ENCODE data around the gene AGAP2.
"Not testable (repeated sequence)": the region's sequence is repeated elsewhere in the genome, so short reads cannot be mapped to it uniquely, and the experiment has no call there.

The AGAP2 gene

DNA sequence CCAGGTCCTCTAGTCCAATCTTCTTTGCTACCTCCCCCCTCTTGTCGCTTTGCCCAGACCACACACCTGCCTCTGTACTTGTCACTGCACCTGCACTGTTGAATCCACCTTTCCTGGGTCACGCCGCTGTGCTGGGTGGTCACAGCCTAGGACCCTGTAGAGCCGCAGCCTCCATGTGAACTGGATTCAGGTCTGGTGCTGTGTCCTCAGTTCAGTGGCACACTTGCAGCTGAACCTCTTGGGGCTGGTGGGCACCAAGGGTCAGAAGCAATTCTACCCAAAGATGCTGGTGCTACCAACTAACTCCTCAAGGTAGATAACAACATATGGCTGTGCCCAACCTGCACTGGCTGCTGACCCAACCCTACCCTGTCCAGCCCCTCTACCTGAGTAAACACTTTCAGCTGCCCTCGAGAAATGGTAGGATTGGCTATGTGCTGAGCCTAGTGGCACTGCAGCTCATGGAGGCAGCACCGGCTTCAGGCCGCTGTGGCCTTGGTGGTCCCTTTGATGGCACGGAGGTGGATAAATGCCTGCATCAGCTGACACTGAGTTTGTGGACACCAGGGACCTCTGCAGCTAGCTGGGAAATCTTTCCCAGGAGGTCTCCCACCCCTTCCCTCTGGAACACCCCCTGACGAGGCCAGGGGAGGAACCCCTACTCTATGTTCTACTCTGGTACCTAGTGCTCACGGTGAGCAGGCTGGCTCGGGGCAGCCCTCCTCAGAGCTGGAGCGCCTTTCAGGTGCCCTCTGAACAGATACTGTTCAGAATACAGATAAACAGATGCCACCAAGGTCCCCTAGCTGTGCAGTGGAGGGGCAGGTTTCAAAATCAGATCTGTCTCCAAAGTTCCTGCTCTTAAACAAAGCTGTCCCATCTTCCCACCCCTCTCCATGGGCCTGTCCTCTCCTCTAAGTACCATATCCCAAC, 14.3 kb downstream of the AGAP2 start:
- no peak overlapping the region for H3K4me3 Mint-ChIP-seq
- H3K36me3 Mint-ChIP-seq (ENCODE audit: insufficient read depth) = peaks cover 60% of the 10 kb centered on the region
- no peak for ATAC-seq (replicated peaks)

DNA sequence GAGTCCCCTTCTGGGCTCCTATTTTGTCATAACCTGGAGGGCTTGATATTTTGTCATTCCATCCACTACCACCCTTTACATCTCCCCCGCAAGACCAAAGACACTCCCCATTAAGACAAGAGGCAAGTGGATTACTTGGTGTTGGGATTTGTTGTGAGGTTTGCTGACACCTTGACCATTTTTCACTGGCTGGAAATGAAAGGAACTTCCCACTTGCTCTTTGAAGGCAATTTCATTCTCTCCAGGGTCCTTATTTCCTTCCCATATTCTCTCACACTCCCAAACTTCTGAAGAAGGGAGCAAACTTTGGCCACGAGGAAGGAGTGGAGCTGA, 14.9 kb downstream of the AGAP2 start:
- no peak overlapping the region for H3K4me3 Mint-ChIP-seq
- no peak for DNase-seq
- no peaks in the 10 kb centered on the region for H3K9me3 Mint-ChIP-seq
- no peaks in the 10 kb centered on the region for H3K27me3 Mint-ChIP-seq
- no peak for ATAC-seq (replicated peaks)
- H3K36me3 Mint-ChIP-seq (ENCODE audit: insufficient read depth) = peaks cover 60% of the 10 kb centered on the region
- H3K4me1 Mint-ChIP-seq (ENCODE audit: low read depth in 2 of 2) = peaks cover 22 to 32% of the 10 kb centered on the region in 2 donors
- peak overlapping the region; percentile 60 to 84 for H3K27ac Mint-ChIP-seq

More for the DNA sequence above, 14.3 kb downstream of the AGAP2 start:
- Mint-ChIP-seq H3K27me3 (no peaks in the 10 kb centered on the region), H3K4me1 (ENCODE audit: low read depth in 2 of 2) (peaks cover 22 to 32% of the 10 kb centered on the region in 2 donors), H3K27ac (peak overlapping the region; percentile 84 to 89), H3K9me3 (no peaks in the 10 kb centered on the region)
- DNase-seq = no peak

DNA sequence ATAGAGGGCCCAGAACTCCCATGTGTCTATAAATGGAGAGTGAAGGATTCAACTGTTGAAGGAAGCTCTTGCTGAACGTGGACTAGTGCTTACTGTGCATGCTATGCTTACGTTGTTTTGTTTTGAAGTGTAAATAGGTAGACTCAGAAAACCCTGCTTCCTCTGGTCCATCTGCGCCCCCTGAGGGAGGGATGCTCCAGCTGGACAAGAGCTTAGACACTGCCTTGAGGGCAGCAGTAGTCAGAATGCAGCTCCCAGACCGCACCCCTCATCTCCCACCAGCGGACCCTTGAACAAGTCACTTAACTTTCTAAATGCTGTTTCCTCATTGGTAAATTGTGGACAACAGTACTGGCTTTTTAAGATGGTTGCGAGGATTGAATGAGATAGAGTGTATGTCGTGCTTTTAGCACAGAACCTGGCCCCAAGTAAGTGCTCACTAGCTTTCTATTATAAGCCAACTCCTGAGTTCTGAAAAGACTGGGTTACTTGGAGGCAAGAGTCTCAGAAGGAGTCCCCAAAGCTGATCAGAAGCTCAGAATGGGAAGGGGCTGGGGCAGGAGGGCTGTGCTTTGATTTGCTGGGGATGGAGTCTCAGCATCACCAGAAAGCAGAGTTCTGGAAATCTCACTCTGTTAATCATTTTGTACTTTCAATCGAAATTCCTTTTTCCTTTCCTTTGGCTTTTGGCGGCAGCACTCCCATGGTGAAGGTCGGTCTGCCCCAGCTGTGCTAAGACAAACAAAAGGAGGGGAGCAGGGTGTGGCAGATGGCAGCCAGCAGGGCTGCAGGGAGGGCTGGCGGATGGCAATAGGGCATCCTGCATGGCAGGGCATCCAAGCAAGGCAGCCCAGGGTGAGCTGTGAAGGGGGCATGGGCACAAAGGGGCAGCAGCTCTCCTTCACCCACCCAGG, 15.6 kb downstream of the AGAP2 start:
- no peak for ATAC-seq (replicated peaks)
- no peak overlapping the region for H3K4me3 Mint-ChIP-seq
- H3K27me3 Mint-ChIP-seq = no peaks in the 10 kb centered on the region
- peaks cover 58% of the 10 kb centered on the region for H3K36me3 Mint-ChIP-seq (ENCODE audit: insufficient read depth)
- H3K4me1 Mint-ChIP-seq (ENCODE audit: low read depth in 2 of 2) = peaks cover 20 to 32% of the 10 kb centered on the region in 2 donors
- DNase-seq = no peak
- H3K27ac Mint-ChIP-seq = peak overlapping the region; percentile 60 to 84
- no peaks in the 10 kb centered on the region for H3K9me3 Mint-ChIP-seq

DNA sequence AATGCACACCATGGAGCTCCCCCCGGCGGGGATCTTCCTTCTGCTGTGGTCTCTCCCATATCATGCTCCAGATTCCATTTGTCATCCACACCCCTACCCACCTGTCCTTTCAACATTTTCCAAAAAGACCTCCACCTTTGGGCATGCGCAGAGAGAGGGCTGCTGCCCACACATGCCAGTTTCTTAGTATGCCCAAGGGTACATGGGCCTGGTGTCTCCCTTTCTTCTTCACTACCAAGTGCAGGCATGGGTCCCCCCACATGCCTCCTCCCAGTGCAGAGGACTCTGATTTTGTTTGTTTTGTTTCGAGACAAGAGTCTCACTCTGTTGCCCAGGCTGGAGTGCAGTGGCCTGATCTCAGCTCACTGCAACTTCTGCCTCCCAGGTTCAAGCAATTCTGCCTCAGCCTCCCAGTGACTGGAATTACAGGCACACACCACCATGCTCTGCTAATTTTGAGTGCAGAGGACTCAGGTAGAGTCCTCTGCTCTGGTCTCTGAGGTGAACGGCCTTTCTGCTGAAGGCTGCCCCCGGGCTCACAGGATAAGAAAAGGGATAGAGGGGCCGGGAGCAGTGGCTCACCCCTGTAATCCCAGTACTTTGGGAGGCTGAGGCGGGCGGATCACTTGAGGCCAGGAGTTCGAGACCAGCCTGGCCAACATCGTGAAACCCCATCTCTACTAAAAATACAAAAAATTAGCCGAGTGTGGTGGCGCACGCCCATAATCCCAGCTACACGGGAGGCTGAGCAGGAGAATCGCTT, 16.5 kb downstream of the AGAP2 start:
- not testable (repeated sequence) for H3K27me3 Mint-ChIP-seq; H3K9me3 Mint-ChIP-seq; H3K4me3 Mint-ChIP-seq; ATAC-seq (replicated peaks); DNase-seq
- Mint-ChIP-seq H3K4me1 (ENCODE audit: low read depth in 2 of 2) (peaks cover 20 to 32% of the 10 kb centered on the region in 2 donors), H3K36me3 (ENCODE audit: insufficient read depth) (peaks cover 58% of the 10 kb centered on the region), H3K27ac (peak overlapping the region; percentile 60 to 84)

DNA sequence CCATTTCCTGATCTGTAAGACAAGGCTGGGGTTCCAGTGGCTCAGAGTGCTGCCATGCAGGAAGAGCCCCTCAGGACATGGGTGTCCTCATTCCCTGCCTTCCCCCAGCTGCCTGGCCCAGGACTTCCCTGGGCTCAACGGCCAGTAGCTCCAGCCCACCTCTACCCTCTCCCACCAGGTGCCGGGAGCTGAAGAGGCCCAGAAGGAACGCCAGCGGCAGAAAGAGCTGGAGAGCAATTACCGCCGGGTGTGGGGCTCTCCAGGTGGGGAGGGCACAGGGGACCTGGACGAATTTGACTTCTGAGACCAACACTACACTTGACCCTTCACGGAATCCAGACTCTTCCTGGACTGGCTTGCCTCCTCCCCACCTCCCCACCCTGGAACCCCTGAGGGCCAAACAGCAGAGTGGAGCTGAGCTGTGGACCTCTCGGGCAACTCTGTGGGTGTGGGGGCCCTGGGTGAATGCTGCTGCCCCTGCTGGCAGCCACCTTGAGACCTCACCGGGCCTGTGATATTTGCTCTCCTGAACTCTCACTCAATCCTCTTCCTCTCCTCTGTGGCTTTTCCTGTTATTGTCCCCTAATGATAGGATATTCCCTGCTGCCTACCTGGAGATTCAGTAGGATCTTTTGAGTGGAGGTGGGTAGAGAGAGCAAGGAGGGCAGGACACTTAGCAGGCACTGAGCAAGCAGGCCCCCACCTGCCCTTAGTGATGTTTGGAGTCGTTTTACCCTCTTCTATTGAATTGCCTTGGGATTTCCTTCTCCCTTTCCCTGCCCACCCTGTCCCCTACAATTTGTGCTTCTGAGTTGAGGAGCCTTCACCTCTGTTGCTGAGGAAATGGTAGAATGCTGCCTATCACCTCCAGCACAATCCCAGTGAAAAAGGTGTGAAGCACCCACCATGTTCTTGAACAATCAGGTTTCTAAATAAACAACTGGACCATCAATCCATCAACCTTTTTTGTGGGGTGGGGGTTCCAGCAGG, 17.6 kb downstream of the AGAP2 start:
- Mint-ChIP-seq H3K27me3 (no peaks in the 10 kb centered on the region), H3K27ac (peak overlapping the region; percentile 5 to 82), H3K9me3 (no peaks in the 10 kb centered on the region), H3K4me3 (no peak overlapping the region), H3K36me3 (ENCODE audit: insufficient read depth) (peaks cover 58% of the 10 kb centered on the region), H3K4me1 (ENCODE audit: low read depth in 2 of 2) (peaks cover 17 to 28% of the 10 kb centered on the region in 2 donors)
- no peak for DNase-seq
- no peak for ATAC-seq (replicated peaks)

DNA sequence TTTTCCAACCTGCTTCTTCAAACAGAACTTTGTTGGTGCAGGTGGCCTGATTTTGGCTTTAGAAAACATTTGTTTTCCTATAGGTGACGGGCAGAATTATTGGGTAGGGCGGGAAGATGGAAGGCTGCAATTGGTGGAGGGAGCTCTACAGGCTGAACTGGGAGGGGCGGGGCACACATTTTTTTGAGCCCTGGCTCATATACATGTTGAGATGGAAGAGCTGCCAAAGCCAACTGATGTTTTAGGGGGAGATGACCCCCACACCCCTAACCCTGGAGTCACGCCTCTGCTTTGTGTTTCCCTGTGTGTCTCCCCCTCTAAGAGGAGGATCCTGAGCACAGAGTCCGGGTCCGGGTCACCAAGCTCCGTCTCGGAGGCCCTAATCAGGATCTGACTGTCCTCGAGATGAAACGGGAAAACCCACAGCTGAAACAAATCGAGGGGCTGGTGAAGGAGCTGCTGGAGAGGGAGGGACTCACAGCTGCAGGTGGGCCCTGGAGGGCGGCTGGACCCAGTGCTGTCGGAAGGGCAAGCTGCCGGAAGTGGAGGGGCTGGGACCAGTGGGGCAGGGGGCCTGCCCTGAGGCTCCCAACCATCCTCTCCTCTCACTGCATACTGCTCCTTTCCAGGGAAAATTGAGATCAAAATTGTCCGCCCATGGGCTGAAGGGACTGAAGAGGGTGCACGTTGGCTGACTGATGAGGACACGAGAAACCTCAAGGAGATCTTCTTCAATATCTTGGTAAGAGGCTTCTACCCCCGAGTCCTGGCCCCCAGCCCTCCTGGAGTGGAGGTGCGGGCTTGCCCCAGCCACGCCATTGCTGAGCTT, 18.6 kb downstream of the AGAP2 start:
- Mint-ChIP-seq H3K4me1 (ENCODE audit: low read depth in 2 of 2) (peaks cover 15 to 23% of the 10 kb centered on the region in 2 donors), H3K36me3 (ENCODE audit: insufficient read depth) (peaks cover 53% of the 10 kb centered on the region), H3K27me3 (no peaks in the 10 kb centered on the region), H3K4me3 (no peak overlapping the region), H3K9me3 (no peaks in the 10 kb centered on the region), H3K27ac (peak overlapping the region in 1 of 2 donors; percentile 82)
- no peak for DNase-seq
- no peak for ATAC-seq (replicated peaks)

DNA sequence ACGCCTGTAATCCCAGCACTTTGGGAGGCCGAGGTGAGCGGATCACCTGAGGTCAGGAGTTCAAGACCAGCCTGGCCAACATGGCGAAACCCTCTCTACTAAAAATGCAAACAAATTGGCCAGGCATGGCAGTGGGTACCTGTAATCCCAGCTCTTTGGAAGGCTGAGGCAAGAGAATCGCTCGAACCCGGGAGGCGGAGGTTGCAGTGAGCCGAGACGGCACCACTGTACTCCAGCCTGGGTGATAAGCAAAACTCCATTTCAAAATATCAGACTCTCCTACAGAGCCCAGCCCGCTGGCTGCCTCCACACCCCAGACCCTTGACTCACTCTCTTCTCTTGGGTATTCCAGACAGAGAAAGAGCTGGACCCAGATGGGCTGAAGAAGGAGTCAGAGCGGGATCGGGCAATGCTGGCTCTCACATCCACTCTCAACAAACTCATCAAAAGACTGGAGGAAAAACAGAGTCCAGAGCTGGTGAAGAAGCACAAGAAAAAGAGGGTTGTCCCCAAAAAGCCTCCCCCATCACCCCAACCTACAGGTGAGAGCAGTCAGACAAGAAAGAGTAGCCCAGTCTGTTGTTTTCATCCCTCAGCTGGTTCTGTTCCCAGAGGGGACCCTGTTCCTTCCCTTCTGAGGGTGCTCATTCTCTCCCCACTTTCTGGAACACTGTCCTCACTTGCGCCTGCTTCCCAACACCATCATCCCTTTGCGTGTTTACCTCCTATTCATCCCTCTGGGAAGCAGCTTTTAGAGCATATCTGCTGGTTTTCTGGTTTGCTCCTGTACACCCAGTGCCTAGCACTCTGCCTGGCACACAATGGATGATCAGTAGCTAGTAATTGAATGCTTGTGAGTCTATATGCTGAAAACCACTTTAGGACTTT, 19.7 kb downstream of the AGAP2 start:
- Mint-ChIP-seq H3K9me3 (no peaks in the 10 kb centered on the region), H3K4me3 (no peak overlapping the region), H3K36me3 (ENCODE audit: insufficient read depth) (peaks cover 58% of the 10 kb centered on the region), H3K27me3 (no peaks in the 10 kb centered on the region), H3K27ac (peak overlapping the region; percentile 30 to 59), H3K4me1 (ENCODE audit: low read depth in 2 of 2) (peaks cover 9 to 16% of the 10 kb centered on the region in 2 donors)
- DNase-seq = no peak
- no peak for ATAC-seq (replicated peaks)

DNA sequence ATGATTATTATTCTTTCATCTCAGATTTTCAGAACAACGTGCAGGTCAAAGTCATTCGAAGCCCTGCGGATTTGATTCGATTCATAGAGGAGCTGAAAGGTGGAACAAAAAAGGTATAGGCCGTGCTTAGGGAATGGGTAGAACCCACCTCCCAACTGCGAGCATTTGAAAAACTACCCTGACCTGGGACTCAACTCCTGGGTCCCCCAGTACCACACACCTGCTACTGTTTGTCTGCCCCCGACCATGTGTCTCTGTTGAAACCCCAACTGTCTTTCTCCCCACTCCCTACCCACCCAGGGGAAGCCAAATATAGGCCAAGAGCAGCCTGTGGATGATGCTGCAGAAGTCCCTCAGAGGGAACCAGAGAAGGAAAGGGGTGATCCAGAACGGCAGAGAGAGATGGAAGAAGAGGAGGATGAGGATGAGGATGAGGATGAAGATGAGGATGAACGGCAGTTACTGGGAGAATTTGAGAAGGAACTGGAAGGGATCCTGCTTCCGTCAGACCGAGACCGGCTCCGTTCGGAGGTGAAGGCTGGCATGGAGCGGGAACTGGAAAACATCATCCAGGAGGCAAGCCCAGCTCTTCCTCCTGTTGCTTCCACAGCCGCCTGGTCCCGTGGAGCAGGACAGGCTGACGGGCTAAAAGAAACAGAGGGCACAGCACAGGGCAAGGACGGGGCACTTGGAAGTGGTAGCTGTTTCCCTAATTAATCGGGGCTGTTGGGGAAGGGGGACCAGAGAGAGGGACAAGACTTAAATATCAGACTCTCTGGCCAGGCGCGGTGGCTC, 20.5 kb downstream of the AGAP2 start:
- peak overlapping the region; percentile 30 to 92 for H3K27ac Mint-ChIP-seq

DNA sequence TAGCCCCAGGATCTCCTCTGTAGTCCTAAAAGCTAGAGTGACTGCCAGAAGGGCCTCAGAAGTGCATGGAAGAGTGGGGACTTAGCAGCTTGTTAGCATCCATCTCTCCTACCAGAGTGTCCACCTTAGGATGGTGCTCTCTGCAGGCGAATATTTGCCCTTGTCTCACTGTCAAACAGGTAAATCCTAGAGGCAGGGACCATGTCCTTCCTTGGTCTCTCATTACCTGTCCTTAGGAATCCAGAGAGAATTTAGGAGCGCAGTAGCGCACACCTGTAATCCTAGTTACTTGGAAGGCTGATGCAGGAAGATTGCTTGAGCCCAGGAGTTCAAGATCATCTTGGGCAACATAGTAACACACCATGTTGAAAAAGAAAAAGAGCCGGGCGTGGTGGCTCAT, 21.4 kb downstream of the AGAP2 start:
- Mint-ChIP-seq H3K9me3 (no peaks in the 10 kb centered on the region), H3K4me3 (no peak overlapping the region), H3K36me3 (ENCODE audit: insufficient read depth) (peaks cover 53% of the 10 kb centered on the region), H3K4me1 (ENCODE audit: low read depth in 2 of 2) (peaks cover 6 to 7% of the 10 kb centered on the region in 2 donors), H3K27ac (no peak overlapping the region), H3K27me3 (no peaks in the 10 kb centered on the region)
- DNase-seq (no peak), ATAC-seq (replicated peaks) (no peak)

More for the DNA sequence above, 20.5 kb downstream of the AGAP2 start:
- ATAC-seq (replicated peaks) (no peak), DNase-seq (no peak)
- peaks cover 57% of the 10 kb centered on the region for H3K36me3 Mint-ChIP-seq (ENCODE audit: insufficient read depth)
- H3K27me3 Mint-ChIP-seq = no peaks in the 10 kb centered on the region
- peaks cover 6 to 7% of the 10 kb centered on the region in 2 donors for H3K4me1 Mint-ChIP-seq (ENCODE audit: low read depth in 2 of 2)
- H3K4me3 Mint-ChIP-seq = no peak overlapping the region
- no peaks in the 10 kb centered on the region for H3K9me3 Mint-ChIP-seq

DNA sequence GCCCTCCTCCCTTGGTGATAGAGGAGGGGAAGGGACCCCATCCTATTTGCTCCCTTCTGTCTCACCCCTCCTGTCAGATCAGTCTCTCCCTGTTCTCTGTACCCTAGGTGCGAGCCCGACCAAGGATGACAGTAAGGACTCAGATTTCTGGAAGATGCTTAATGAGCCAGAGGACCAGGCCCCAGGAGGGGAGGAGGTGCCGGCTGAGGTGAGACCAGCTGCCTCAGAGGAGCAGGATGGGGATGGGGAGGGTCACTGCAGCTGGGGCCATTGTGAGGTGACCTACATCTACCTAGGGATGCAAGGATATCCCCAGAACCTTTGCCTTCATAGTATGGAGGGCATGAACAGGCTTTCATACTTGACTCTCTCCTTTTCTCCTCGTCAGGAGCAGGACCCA, 22.2 kb downstream of the AGAP2 start:
- no peak overlapping the region for H3K4me3 Mint-ChIP-seq
- H3K27ac Mint-ChIP-seq = no peak overlapping the region
- H3K9me3 Mint-ChIP-seq = no peaks in the 10 kb centered on the region
- no peak for ATAC-seq (replicated peaks)
- no peak for DNase-seq
- no peaks in the 10 kb centered on the region for H3K27me3 Mint-ChIP-seq
- peaks cover 0 to 4% of the 10 kb centered on the region in 2 donors for H3K4me1 Mint-ChIP-seq (ENCODE audit: low read depth in 2 of 2)
- H3K36me3 Mint-ChIP-seq (ENCODE audit: insufficient read depth) = peaks cover 56% of the 10 kb centered on the region

All from effector memory CD8-positive, alpha-beta T cell (primary cell).